ENCODE data around the gene RASGEF1C.

RASGEF1C gene

GRCh38 chr5:180119903-180120236, 89.1 kb downstream of the RASGEF1C start:
- no peak for DNase-seq (ENCODE audit: low read depth, low spot score)

- no peak for DNase-seq (ENCODE audit: low read depth, low spot score)
Observed at GRCh38 chr5:180119031-180119902, 89.7 kb downstream of the RASGEF1C start.

GRCh38 chr5:180118391-180118791, 90.6 kb downstream of the RASGEF1C start:
- no peak for DNase-seq (ENCODE audit: low read depth, low spot score)

- no peak for DNase-seq (ENCODE audit: low read depth, low spot score)
Observed at GRCh38 chr5:180117000-180117725, 91.8 kb downstream of the RASGEF1C start.

GRCh38 chr5:180116077-180116999, 92.7 kb downstream of the RASGEF1C start:
- DNase-seq (ENCODE audit: low read depth, low spot score), result no peak

GRCh38 chr5:180115326-180116076, 93.5 kb downstream of the RASGEF1C start:
- DNase-seq (ENCODE audit: low read depth, low spot score), result no peak

- no peak for DNase-seq (ENCODE audit: low read depth, low spot score)
Observed at GRCh38 chr5:180114304-180115003, 94.6 kb downstream of the RASGEF1C start.

- no peak for DNase-seq (ENCODE audit: low read depth, low spot score)
Observed at GRCh38 chr5:180113660-180114303, 95.2 kb downstream of the RASGEF1C start.

- no peak for DNase-seq (ENCODE audit: low read depth, low spot score)
Observed at GRCh38 chr5:180112181-180112861, 96.7 kb downstream of the RASGEF1C start.

GRCh38 chr5:180111273-180112002, 97.6 kb downstream of the RASGEF1C start:
- DNase-seq (ENCODE audit: low read depth, low spot score), result no peak

- DNase-seq (ENCODE audit: low read depth, low spot score), result no peak
Observed at GRCh38 chr5:180109920-180110319, 99.1 kb downstream of the RASGEF1C start.

GRCh38 chr5:180107005-180107404, 102.0 kb downstream of the RASGEF1C start:
- no peak for DNase-seq (ENCODE audit: low read depth, low spot score)

- DNase-seq (ENCODE audit: low read depth, low spot score), result no peak
Observed at GRCh38 chr5:180105827-180106312, 103.1 kb downstream of the RASGEF1C start.

GRCh38 chr5:180104168-180104530, 104.9 kb downstream of the RASGEF1C start:
- no peak for DNase-seq (ENCODE audit: low read depth, low spot score)

GRCh38 chr5:180103487-180104167, 105.4 kb downstream of the RASGEF1C start:
- no peak for DNase-seq (ENCODE audit: low read depth, low spot score)

- DNase-seq (ENCODE audit: low read depth, low spot score), result no peak
Observed at GRCh38 chr5:180102636-180103035, 106.4 kb downstream of the RASGEF1C start.

GRCh38 chr5:180101451-180102105, 107.4 kb downstream of the RASGEF1C start:
- DNase-seq (ENCODE audit: low read depth, low spot score), result no peak

All from astrocyte of the hippocampus (primary cell).